Progenitor cell of endocrine pancreas (in vitro differentiated cells): ENCODE data around the gene TALDO1. TPM values are rescaled to one million over a fixed set of nuclear protein-coding genes. Genes with fewer than 3 reads are reported as not detected.

Experiments used
- DNase-seq: peaks from one replicate; pipeline ENCODE4 v3.0.0; 2021; ENCODE audit warnings: low spot score; ENCODE audit not compliant: unreplicated experiment
- H3K27ac Mint-ChIP-seq: 2 replicates; pipeline ENCODE4 v1.8.0; 2021; ENCODE audit warnings: mild to moderate bottlenecking, moderate library complexity, mixed read lengths
- H3K27me3 Mint-ChIP-seq: 2 replicates; pipeline ENCODE4 v1.8.0; 2021; ENCODE audit warnings: mixed read lengths
- H3K36me3 Mint-ChIP-seq: 2 replicates; pipeline ENCODE4 v1.8.0; 2022; ENCODE audit warnings: mixed read lengths; ENCODE audit not compliant: insufficient read depth
- H3K4me1 Mint-ChIP-seq: 2 replicates; pipeline ENCODE4 v1.8.0; 2021; ENCODE audit warnings: low read depth, mixed read lengths
- H3K4me3 Mint-ChIP-seq: 2 replicates; pipeline ENCODE4 v1.8.0; 2021; ENCODE audit warnings: low read depth, mild to moderate bottlenecking, moderate library complexity, mixed read lengths
- H3K9me3 Mint-ChIP-seq: 2 replicates; pipeline ENCODE4 v1.8.0; 2021; ENCODE audit warnings: low read depth, mixed read lengths
- CTCF ChIP-seq: fragments of 200-600 bp; sonication (generic); IDR thresholded peaks from one replicate; pipeline ENCODE4 v1.5.0; 2021; ENCODE audit warnings: antibody characterized with exemption, mild to moderate bottlenecking; ENCODE audit not compliant: unreplicated experiment
- total RNA-seq: library from RNA; stranded (reverse); gene quantifications from 2 replicates; pipeline ENCODE4 v1.2.1, GENCODE V29; 2021

The TALDO1 gene
- total RNA-seq, 1 donor from 2014 or later: 112 TPM

DNA sequence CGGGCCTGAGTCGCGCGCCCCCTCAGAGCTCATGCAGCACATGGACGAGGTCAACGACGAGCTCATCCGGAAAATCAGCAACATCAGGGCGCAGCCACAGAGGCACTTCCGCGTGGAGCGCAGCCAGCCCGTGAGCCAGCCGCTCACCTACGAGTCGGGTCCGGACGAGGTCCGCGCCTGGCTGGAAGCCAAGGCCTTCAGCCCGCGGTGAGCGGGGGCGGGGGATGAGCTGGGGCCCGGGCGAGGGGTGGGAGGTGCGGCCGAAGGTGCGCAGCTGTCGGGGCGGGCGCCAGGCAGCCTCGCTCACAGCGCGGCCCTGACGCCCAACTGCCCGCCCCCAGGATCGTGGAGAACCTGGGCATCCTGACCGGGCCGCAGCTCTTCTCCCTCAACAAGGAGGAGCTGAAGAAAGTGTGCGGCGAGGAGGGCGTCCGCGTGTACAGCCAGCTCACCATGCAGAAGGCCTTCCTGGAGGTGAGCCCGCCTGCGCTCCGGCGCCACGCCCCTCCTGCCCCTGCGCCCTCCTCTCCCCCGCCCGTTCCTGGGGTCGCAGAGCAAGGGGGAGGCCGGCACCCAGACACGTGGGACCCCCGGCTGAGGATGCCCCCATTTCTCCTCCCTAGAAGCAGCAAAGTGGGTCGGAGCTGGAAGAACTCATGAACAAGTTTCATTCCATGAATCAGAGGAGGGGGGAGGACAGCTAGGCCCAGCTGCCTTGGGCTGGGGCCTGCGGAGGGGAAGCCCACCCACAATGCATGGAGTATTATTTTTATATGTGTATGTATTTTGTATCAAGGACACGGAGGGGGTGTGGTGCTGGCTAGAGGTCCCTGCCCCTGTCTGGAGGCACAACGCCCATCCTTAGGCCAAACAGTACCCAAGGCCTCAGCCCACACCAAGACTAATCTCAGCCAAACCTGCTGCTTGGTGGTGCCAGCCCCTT, 20.7 kb upstream of the TALDO1 start:
- H3K9me3 Mint-ChIP-seq: no peaks in the 10 kb centered on the region
- peaks cover 1% of the 10 kb centered on the region for H3K4me1 Mint-ChIP-seq
- peaks cover 2% of the 10 kb centered on the region for H3K36me3 Mint-ChIP-seq
- H3K27me3 Mint-ChIP-seq: peaks cover 6% of the 10 kb centered on the region
- no peak for TF ChIP-seq CTCF
- H3K4me3 Mint-ChIP-seq: peak overlapping the region; percentile 40
- peak; percentile 39 for DNase-seq
- H3K27ac Mint-ChIP-seq: no peak overlapping the region

DNA sequence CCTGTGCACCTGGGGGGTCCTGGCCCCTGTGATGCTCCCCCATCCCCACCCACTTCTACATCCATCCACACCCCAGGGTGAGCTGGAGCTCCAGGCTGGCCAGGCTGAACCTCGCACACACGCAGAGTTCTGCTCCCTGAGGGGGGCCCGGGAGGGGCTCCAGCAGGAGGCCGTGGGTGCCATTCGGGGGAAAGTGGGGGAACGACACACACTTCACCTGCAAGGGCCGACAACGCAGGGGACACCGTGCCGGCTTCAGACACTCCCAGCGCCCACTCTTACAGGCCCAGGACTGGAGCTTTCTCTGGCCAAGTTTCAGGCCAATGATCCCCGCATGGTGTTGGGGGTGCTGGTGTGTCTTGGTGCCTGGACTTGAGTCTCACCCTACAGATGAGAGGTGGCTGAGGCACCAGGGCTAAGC, 20.0 kb upstream of the TALDO1 start:
- no peak for TF ChIP-seq CTCF
- H3K4me1 Mint-ChIP-seq: peaks cover 1% of the 10 kb centered on the region
- H3K36me3 Mint-ChIP-seq: peaks cover 2% of the 10 kb centered on the region
- peaks cover 6% of the 10 kb centered on the region for H3K27me3 Mint-ChIP-seq
- H3K9me3 Mint-ChIP-seq: no peaks in the 10 kb centered on the region
- no peak for DNase-seq
- no peak overlapping the region for H3K27ac Mint-ChIP-seq
- H3K4me3 Mint-ChIP-seq: no peak overlapping the region

GRCh38 chr11:727859-728748, 19.2 kb upstream of the TALDO1 start:
- H3K36me3 Mint-ChIP-seq: peaks cover 1% of the 10 kb centered on the region
- DNase-seq: peak; percentile 86
- no peak overlapping the region for H3K4me3 Mint-ChIP-seq
- no peaks in the 10 kb centered on the region for H3K9me3 Mint-ChIP-seq
- TF ChIP-seq CTCF: peak; percentile 96
- no peak overlapping the region for H3K27ac Mint-ChIP-seq
- peaks cover 6% of the 10 kb centered on the region for H3K27me3 Mint-ChIP-seq
- peaks cover 1% of the 10 kb centered on the region for H3K4me1 Mint-ChIP-seq

DNA sequence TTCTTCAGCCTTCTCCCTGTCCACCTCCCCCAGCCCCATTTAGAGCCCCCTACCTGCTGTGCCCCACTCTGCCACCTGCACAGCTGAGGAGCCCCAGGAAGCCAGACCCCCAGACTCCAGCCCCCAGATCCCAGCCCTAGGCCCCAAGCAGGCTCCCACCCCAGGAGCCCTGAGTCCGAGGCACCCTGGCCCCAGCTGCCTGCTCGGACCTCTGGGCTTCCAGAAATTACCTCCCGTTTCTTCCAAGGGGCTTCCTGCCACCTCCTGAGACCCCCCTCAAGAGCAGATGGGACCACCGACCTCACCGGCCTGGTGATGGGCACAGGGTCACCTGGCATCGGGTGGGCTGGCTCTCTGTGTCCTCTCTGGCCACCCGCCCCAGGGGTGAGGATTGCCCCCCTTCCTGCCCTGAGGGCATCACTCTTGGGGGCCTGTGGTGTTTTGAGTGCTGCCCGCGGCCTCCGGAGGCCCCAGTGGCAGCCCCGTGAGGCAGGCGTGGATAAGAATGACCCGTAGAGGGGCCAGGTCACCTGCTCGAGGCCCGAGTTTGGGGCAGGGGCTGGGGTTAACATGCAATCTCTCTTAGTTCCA, 18.3 kb upstream of the TALDO1 start:
- Mint-ChIP-seq H3K4me3 (no peak overlapping the region), H3K9me3 (no peaks in the 10 kb centered on the region), H3K27me3 (peaks cover 6% of the 10 kb centered on the region), H3K36me3 (no peaks in the 10 kb centered on the region), H3K27ac (no peak overlapping the region), H3K4me1 (no peaks in the 10 kb centered on the region)
- DNase-seq: no peak
- TF ChIP-seq CTCF: no peak
